Esophagus squamous epithelium (tissue), 5 donors: ENCODE measurements around the gene PIK3R2. TPM values are rescaled to one million over a fixed set of nuclear protein-coding genes. Genes with fewer than 3 reads are reported as not detected.

Experiments used
- DNase-seq: peaks from one replicate; lab custom pipeline; 2025; lab: John Stamatoyannopoulos, UW
- H3K27ac ChIP-seq, 4 donors: fragments of 200-600 bp; sonication (generic); one replicate each; pipeline ENCODE4 v1.5.1; 2016 to 2019; ENCODE audit warnings: mild to moderate bottlenecking in 1 of 4
- H3K27me3 ChIP-seq, 4 donors: fragments of 200-600 bp; sonication (generic); 1 replicate in 3 of 4; 2 replicates in 1 of 4; pipeline versions ENCODE4 v1.5.1 to v1.6.0; 2017 to 2021; ENCODE audit warnings: antibody characterized with exemption in 1 of 4
- H3K36me3 ChIP-seq, 3 donors: fragments of 200-600 bp; sonication (generic); one replicate each; pipeline ENCODE4 v1.5.1; 2016 to 2019
- H3K4me1 ChIP-seq, 3 donors: fragments of 200-600 bp; sonication (generic); one replicate each; pipeline ENCODE4 v1.5.1; 2017 to 2019
- H3K4me3 ChIP-seq, 4 donors: fragments of 200-600 bp; sonication (generic); 1 replicate in 3 of 4; 2 replicates in 1 of 4; pipeline ENCODE4 v1.5.1; 2016 to 2019; ENCODE audit warnings: mild to moderate bottlenecking in 2 of 4, moderate library complexity in 1 of 4
- H3K9me3 ChIP-seq, 3 donors: fragments of 200-600 bp; sonication (generic); one replicate each; pipeline ENCODE4 v1.5.1; 2016 to 2019
- POLR2A ChIP-seq, 4 donors: fragments of 450-650 bp; IDR thresholded peaks; one replicate each; pipeline ENCODE4 v1.6.1; 2017; ENCODE audit warnings: antibody characterized with exemption in 4 of 4, mild to moderate bottlenecking in 4 of 4, moderate library complexity in 3 of 4
- WGBS, 2 donors: methylation state at CpG; one replicate each; pipeline ENCODE4 v1.1.5; 2018; 5-methylcytosine and 5-hydroxymethylcytosine counted together
- intact Hi-C: fragments of 100-400 bp; cut with DNase I; formaldehyde crosslinking; loops from one replicate; pipeline ENCODE4 v1.15.0; 2022
- total RNA-seq, 4 donors: library from RNA; depleted of rRNA; stranded (reverse); fragments of >200 nt; gene quantifications; one replicate each; pipeline ENCODE4 v1.1.0, GENCODE V29; 2016
- TF ChIP-seq, protein P1 (sequence below), 6 experiments: fragments of 450-650 bp in 4 of 6; fragments of 200-600 bp in 2 of 6; sonication (generic) in 2 of 6; IDR thresholded peaks; one replicate each; pipeline ENCODE4 v1.5.1; 2016 to 2019; ENCODE audit warnings: antibody characterized with exemption in 6 of 6, mild to moderate bottlenecking in 4 of 6, moderate library complexity in 4 of 6
- donor health status: DM: yes; HTN: yes; CAD: no.

Gene PIK3R2
- total RNA-seq, 4 donors from 2014 or later: 20.4 to 42.1 (median 29.1) TPM

DNA sequence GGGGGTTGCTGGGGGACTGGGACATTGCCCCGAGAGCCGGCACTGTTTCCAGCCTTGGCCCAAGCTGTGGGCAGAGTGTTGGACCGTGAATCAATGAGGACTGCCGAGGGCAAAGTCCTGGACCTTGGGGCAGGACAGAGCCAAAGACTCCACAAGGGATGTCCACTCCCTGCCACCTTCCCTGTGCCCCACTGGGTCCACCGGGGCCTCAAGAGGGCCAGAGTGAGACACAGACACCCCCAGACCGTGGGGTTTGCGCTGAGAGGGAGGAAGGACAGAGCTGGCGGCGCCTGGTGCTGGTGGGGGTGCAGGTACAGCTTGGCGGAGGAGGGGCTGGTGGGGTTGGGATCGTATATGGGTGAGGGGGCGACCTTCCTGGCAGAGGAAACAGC, 43.6 kb upstream of the PIK3R2 start:
- WGBS, 2 donors: 62 to 92% methylated on average over 2 to 11 of the region's 12 CpGs

GRCh38 chr19:18109733-18110608, 43.0 kb upstream of the PIK3R2 start:
- intact Hi-C loops: loop anchor here (5.0 to 10.0 kb wide), 2 partner anchors 47 to 145 kb away; a partner anchor contains a TSS
- TF ChIP-seq, protein P1, sequence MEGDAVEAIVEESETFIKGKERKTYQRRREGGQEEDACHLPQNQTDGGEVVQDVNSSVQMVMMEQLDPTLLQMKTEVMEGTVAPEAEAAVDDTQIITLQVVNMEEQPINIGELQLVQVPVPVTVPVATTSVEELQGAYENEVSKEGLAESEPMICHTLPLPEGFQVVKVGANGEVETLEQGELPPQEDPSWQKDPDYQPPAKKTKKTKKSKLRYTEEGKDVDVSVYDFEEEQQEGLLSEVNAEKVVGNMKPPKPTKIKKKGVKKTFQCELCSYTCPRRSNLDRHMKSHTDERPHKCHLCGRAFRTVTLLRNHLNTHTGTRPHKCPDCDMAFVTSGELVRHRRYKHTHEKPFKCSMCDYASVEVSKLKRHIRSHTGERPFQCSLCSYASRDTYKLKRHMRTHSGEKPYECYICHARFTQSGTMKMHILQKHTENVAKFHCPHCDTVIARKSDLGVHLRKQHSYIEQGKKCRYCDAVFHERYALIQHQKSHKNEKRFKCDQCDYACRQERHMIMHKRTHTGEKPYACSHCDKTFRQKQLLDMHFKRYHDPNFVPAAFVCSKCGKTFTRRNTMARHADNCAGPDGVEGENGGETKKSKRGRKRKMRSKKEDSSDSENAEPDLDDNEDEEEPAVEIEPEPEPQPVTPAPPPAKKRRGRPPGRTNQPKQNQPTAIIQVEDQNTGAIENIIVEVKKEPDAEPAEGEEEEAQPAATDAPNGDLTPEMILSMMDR (IDR thresholded peaks at IDR 0.05): no peak
- peak in 2 of 4 donors; percentile 12 to 41 for TF ChIP-seq POLR2A (IDR thresholded peaks at IDR 0.05)
- no peaks in the 10 kb centered on the region for H3K36me3 ChIP-seq
- WGBS, 2 donors: 2 to 15% methylated on average over 7 to 9 of the region's 92 CpGs
- peak overlapping the region; percentile 46 to 76 (median 65) for H3K4me3 ChIP-seq
- H3K27me3 ChIP-seq: peaks cover 0 to 15% (median 0%) of the 10 kb centered on the region in 4 donors
- H3K4me1 ChIP-seq: peaks cover 6 to 27% (median 21%) of the 10 kb centered on the region in 3 donors
- H3K27ac ChIP-seq: peak overlapping the region; percentile 41 to 64 (median 50)
- no peaks in the 10 kb centered on the region for H3K9me3 ChIP-seq
- DNase-seq: no peak

More for the DNA sequence above, 43.6 kb upstream of the PIK3R2 start:
- no peak for DNase-seq
- intact Hi-C loops: no loop called here
- H3K27ac ChIP-seq: peak overlapping the region; percentile 41 to 64 (median 50)
- H3K4me3 ChIP-seq: peak overlapping the region; percentile 46 to 76 (median 65)
- no peaks in the 10 kb centered on the region for H3K36me3 ChIP-seq
- peaks cover 13 to 34% (median 26%) of the 10 kb centered on the region in 3 donors for H3K4me1 ChIP-seq
- TF ChIP-seq, protein P1 (IDR thresholded peaks at IDR 0.05): no peak
- TF ChIP-seq POLR2A (IDR thresholded peaks at IDR 0.05): no peak
- peaks cover 0 to 15% (median 0%) of the 10 kb centered on the region in 4 donors for H3K27me3 ChIP-seq
- H3K9me3 ChIP-seq: no peaks in the 10 kb centered on the region

DNA sequence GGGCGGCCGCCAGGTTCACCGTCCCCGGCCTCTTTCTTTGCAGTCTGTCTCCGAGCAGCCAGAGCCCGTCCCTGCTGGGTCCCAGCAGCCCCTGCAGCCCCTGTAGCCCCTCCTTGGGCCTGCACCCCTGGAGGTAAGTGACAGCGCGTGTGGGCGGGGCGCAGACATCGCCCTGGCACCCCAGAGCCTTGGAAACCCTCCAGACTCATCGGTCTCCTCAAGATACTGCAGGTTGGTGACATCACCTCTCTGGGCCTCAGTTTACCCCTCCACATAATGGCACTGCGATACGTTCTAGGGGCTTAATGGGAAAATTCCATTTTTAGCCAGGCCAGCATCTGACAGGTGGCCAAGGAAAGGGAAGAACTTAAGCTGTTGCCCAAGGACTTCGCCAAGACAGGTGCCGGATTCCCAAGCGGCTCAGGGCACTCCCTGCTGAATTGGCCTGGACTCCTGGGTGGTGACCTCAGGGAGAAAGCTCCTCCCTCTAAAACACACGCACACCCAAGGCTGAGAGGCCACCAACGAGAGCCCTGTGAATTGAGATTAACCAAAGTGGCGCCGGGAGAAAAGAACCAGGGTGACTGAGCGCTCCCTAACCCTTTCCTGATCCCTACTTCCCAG, 42.2 kb upstream of the PIK3R2 start:
- no peak for DNase-seq
- Histone ChIP-seq H3K27ac (peak overlapping the region in 3 of 4 donors; percentile 41 to 64 (median 41)), H3K27me3 (peaks cover 0 to 15% (median 0%) of the 10 kb centered on the region in 4 donors), H3K4me3 (peak overlapping the region; percentile 46 to 76 (median 65)), H3K36me3 (no peaks in the 10 kb centered on the region), H3K4me1 (peaks cover 6 to 27% (median 21%) of the 10 kb centered on the region in 3 donors), H3K9me3 (no peaks in the 10 kb centered on the region)
- no peak for TF ChIP-seq POLR2A (IDR thresholded peaks at IDR 0.05)
- TF ChIP-seq, protein P1 (IDR thresholded peaks at IDR 0.05): no peak
- intact Hi-C loops: loop anchor here (5.0 to 10.0 kb wide), 2 partner anchors 47 to 144 kb away; a partner anchor contains a TSS
- WGBS, 2 donors: 32 to 72% methylated on average over 6 to 11 of the region's 22 CpGs

DNA sequence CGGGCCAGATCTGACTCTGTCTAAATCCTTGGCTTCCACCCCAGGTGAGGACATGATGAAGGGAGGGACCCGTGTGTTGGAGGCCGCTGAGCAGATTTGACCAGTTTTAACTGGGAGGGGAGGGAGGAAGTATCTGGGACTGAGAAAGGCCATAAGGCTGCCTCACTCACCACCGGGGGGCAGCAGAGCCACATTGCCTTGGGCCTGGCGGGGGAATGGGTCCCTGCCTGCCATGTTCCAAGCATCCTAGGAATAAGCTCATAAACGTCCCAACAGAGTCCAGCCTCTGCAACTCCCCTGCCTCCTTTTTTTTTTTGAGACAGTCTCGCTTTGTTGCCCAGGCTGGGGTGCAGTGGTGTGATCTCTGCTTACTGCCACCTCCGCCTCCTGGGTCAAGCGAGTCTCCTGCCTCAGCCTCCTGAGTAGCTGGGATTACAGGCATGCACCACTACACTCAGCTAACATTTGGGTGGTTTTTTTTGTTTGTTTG, 39.9 kb upstream of the PIK3R2 start:
- Histone ChIP-seq H3K4me1 (peaks cover 13 to 38% (median 28%) of the 10 kb centered on the region in 3 donors), H3K27me3 (peaks cover 0 to 15% (median 0%) of the 10 kb centered on the region in 4 donors), H3K27ac (peak overlapping the region in 2 of 4 donors; percentile 13), H3K9me3 (no peaks in the 10 kb centered on the region), H3K36me3 (no peaks in the 10 kb centered on the region), H3K4me3 (no peak overlapping the region)
- 26 to 32% methylated on average over 8 to 9 of the region's 9 CpGs for WGBS, 2 donors
- no peak for TF ChIP-seq POLR2A (IDR thresholded peaks at IDR 0.05)
- TF ChIP-seq, protein P1 (IDR thresholded peaks at IDR 0.05): peak; percentile 80 to 90 (median 87)
- intact Hi-C loops: loop anchor here (5.0 to 10.0 kb wide), 2 partner anchors 44 to 142 kb away; a partner anchor contains a TSS
- no peak for DNase-seq
